Activated naive CD8-positive, alpha-beta T cell treated with anti-CD3 and anti-CD28 coated beads for 36 hours (primary cell): ENCODE results near the gene RNU7-1. TPM values are rescaled to one million over a fixed set of nuclear protein-coding genes. Genes with fewer than 3 reads are reported as not detected.
A peak's percentile ranks its signal among the peaks of the same experiment; 100 is the strongest.

ENCODE experiments used
- DNase-seq: peaks from one replicate; pipeline ENCODE4 v3.0.0; 2021
- H3K27ac Mint-ChIP-seq: one replicate; pipeline ENCODE4 v1.8.0; 2022; ENCODE audit warnings: mild to moderate bottlenecking, moderate library complexity, mixed read lengths
- H3K27me3 Mint-ChIP-seq: one replicate; pipeline ENCODE4 v1.8.0; 2022; ENCODE audit warnings: mild to moderate bottlenecking, mixed read lengths
- H3K36me3 Mint-ChIP-seq: one replicate; pipeline ENCODE4 v1.8.0; 2021; ENCODE audit warnings: mild to moderate bottlenecking, mixed read lengths
- H3K4me1 Mint-ChIP-seq: one replicate; pipeline ENCODE4 v1.8.0; 2021; ENCODE audit warnings: mixed read lengths
- H3K4me3 Mint-ChIP-seq: one replicate; pipeline ENCODE4 v1.8.0; 2022; ENCODE audit warnings: mild to moderate bottlenecking, moderate library complexity, mixed read lengths
- H3K9me3 Mint-ChIP-seq: one replicate; pipeline ENCODE4 v1.8.0; 2022; ENCODE audit warnings: mixed read lengths
- total RNA-seq, 2 experiments: library from RNA; stranded (reverse); gene quantifications; one replicate each; pipeline ENCODE4 v1.2.3, GENCODE V29; 2021

The RNU7-1 gene
- total RNA-seq, 2 experiments from 2014 or later = not detected

DNA sequence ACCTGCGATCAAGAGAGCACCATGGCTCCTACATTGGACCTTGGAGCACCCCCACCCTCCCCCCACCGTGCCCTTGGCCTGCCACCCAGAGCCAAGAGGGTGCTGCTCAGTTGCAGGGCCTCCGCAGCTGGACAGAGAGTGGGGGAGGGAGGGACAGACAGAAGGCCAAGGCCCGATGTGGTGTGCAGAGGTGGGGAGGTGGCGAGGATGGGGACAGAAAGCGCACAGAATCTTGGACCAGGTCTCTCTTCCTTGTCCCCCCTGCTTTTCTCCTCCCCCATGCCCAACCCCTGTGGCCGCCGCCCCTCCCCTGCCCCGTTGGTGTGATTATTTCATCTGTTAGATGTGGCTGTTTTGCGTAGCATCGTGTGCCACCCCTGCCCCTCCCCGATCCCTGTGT is 1.8 kb upstream of the RNU7-1 start:
- no peak overlapping the region for H3K4me3 Mint-ChIP-seq
- peaks cover 25% of the 10 kb centered on the region for H3K36me3 Mint-ChIP-seq
- no peaks in the 10 kb centered on the region for H3K9me3 Mint-ChIP-seq
- no peak overlapping the region for H3K27ac Mint-ChIP-seq
- DNase-seq = no peak
- peaks cover 4% of the 10 kb centered on the region for H3K27me3 Mint-ChIP-seq
- peaks cover 39% of the 10 kb centered on the region for H3K4me1 Mint-ChIP-seq

DNA sequence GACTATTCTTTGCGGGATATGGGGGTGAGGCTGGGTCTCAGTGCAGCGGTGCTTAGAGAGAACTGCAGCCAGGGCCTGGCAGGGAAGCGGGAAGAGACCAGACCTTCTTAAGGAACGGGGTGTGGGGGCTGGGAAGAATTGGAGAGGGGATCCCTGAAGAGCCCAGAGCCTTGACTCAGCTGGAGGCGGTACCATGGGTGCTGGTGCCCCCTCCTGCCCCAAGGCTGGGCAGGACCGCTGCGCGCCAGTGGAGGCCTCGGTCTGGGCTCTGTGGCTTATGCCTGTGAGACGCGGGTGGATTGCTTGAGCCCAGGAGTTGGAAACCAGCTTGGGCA is 1.3 kb upstream of the RNU7-1 start:
- H3K27ac Mint-ChIP-seq = peak overlapping the region; percentile 93

DNA sequence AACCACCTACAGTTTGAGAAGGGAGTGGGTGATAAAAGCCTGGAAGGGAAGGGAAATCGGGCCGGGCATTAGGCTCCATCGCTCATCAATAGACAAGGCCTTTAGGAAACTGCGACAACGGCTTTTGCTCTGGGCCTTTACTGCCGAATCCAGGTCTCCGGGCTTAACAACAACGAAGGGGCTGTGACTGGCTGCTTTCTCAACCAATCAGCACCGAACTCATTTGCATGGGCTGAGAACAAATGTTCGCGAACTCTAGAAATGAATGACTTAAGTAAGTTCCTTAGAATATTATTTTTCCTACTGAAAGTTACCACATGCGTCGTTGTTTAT is 261 bp upstream of the RNU7-1 start:
- Mint-ChIP-seq H3K27me3 (peaks cover 4% of the 10 kb centered on the region), H3K27ac (peak overlapping the region; percentile 93), H3K36me3 (peaks cover 20% of the 10 kb centered on the region), H3K4me1 (peaks cover 50% of the 10 kb centered on the region), H3K4me3 (peak overlapping the region; percentile 84), H3K9me3 (no peaks in the 10 kb centered on the region)
- DNase-seq = peak; percentile 75

More for the DNA sequence above, 1.3 kb upstream of the RNU7-1 start:
- Mint-ChIP-seq H3K27me3 (peaks cover 4% of the 10 kb centered on the region), H3K9me3 (no peaks in the 10 kb centered on the region), H3K4me3 (no peak overlapping the region), H3K36me3 (peaks cover 22% of the 10 kb centered on the region), H3K4me1 (peaks cover 41% of the 10 kb centered on the region)
- DNase-seq = no peak

DNA sequence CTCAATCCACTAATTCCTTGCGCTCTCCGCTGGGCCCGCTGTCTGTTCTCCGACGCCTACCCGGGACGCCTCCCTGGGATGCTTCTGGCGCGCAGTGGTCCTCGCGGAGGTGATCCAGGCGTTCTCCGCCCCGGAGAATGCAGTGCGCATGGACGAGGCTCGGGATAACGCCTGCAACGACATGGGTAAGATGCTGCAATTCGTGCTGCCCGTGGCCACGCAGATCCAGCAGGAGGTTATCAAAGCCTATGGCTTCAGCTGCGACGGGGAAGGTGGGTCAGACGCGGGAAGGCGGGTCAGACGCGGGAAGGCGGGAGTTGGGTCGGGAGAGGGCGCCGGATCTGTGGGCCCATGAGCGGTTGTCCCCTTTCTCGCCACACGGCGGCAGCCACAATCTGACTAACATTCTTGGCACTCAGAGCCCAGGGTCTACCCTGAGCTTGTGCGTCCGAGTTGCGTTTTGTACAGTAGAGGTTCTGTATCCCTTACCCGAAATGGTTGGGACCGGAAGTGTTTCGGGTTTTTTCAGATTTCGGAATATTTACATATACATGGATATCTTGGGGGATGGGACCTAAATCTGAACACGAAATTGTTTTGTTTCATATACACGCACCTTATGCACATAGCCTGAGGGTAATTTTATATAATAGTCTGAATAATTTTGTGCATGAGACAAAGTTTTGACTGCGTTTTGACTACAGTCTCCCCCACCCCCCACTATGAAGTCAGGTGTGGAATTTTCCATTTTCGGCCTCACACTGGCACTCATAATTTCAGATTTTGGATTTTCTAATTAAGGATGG is 968 bp downstream of the RNU7-1 start:
- no peaks in the 10 kb centered on the region for H3K9me3 Mint-ChIP-seq
- peak; percentile 90 for DNase-seq
- H3K4me1 Mint-ChIP-seq = peaks cover 54% of the 10 kb centered on the region
- H3K36me3 Mint-ChIP-seq = peaks cover 15% of the 10 kb centered on the region
- H3K27me3 Mint-ChIP-seq = peaks cover 4% of the 10 kb centered on the region
- peak overlapping the region; percentile 93 for H3K27ac Mint-ChIP-seq
- peak overlapping the region; percentile 84 for H3K4me3 Mint-ChIP-seq

DNA sequence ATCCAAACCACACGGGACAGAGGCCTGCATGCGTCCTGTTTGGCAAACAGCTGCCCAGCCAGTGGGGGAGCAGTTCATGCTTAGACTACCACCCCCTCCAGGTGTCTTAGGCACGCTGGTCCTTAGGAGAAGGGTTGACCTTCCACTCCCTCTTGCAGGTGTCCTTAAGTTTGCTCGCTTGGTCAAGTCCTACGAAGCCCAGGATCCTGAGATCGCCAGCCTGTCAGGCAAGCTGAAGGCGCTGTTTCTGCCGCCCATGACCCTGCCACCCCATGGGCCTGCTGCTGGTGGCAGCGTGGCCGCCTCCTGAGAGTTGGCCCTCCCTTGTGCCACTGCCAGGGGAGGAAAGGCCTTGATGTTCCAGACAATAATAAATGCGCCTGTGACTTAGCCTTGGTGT is 2.0 kb downstream of the RNU7-1 start:
- H3K27me3 Mint-ChIP-seq = peaks cover 4% of the 10 kb centered on the region
- peak overlapping the region; percentile 93 for H3K27ac Mint-ChIP-seq
- DNase-seq = no peak
- H3K4me1 Mint-ChIP-seq = peaks cover 63% of the 10 kb centered on the region
- H3K9me3 Mint-ChIP-seq = no peaks in the 10 kb centered on the region
- peak overlapping the region; percentile 84 for H3K4me3 Mint-ChIP-seq
- peaks cover 14% of the 10 kb centered on the region for H3K36me3 Mint-ChIP-seq

DNA sequence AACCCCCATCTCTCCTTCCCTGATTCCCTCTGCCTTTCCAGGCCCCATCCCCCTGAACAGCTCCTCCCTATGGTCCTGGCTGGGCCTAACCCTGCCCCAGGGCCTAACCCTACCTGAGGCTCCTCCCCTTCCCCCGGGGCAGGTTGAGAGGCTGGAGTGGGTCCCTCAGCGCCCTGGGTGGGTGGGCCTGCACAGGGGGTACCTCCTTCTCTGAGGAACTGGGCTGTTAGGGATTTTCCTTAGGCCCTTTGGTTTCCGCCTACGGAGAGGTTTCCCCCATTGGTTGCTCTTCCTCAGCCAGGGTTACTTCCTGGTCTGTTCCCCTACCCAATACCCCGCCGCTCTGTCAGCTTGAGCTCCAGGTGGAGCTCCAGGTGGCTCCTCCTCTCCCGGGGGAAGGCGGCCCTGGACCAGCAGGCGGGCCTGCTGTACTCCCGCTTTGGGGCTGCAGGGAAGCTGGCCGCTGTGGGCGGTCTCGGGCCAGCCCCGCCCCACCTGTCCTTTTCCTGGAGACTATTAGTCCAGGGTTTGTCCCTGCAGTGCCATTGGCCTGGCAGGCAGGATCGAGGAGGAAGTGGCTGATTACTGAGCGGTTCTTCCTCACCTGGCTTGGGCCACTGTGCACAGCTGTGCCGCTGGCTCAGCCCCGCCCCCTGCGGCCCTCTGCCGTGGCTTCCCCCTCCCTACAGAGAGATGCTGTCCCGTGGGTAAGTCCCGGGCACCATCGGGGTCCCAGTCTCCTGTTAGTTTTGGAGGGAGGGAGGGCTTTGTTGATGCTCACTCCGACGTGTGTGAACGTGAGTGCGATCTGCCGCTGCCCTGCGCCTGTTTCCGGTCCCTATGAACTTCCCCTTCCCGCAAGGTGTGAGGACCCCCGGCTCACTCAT is 2.7 kb downstream of the RNU7-1 start:
- H3K4me1 Mint-ChIP-seq = peaks cover 65% of the 10 kb centered on the region
- H3K27ac Mint-ChIP-seq = peak overlapping the region; percentile 93
- DNase-seq = peak; percentile 80
- peak overlapping the region; percentile 84 for H3K4me3 Mint-ChIP-seq
- H3K9me3 Mint-ChIP-seq = no peaks in the 10 kb centered on the region
- H3K27me3 Mint-ChIP-seq = peaks cover 4% of the 10 kb centered on the region
- H3K36me3 Mint-ChIP-seq = peaks cover 14% of the 10 kb centered on the region

DNA sequence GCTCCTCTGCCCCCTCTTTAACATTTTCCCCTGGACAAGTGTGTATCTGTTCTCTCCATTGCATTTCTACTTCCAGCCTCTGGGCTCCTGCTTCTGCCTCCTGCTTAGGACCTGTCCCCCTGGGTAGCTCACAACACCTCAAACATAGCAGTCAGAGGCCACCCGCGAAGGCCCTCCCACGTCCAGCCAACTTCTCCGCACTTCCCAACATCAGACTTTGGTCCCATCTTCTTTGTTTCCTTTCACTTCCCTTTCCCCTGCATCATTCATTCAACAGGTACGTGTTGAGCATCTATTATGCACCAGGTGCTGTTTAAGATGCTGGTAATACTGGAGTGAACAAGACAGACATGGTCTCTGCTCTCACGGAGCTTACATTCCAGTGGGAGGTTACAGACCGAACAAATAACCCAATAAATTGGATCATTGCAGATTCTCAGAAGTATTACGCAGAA is 3.3 kb downstream of the RNU7-1 start:
- H3K36me3 Mint-ChIP-seq = peaks cover 18% of the 10 kb centered on the region
- peaks cover 4% of the 10 kb centered on the region for H3K27me3 Mint-ChIP-seq
- H3K4me1 Mint-ChIP-seq = peaks cover 65% of the 10 kb centered on the region
- H3K9me3 Mint-ChIP-seq = no peaks in the 10 kb centered on the region
- no peak for DNase-seq
- H3K27ac Mint-ChIP-seq = peak overlapping the region; percentile 93
- H3K4me3 Mint-ChIP-seq = peak overlapping the region; percentile 84

DNA sequence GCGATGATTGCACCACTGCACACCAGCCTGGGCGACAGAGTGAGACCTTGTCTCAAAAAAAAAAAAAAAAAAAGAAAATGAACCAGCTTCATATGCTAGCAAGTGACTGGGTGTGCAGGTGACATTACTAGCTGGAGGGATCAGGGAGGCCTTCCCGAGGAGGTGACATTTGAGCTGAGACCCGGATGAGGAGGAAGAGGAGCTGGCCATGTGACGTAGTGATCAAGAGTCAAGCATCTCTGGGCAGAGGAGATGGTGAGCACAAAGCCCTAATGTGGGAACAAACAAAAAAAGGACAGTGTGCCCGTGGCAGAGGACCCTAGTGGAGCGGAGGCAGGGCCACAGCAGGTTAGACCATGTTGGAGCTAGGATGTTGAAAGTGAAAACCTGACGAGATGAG is 4.0 kb downstream of the RNU7-1 start:
- no peak for DNase-seq
- Mint-ChIP-seq H3K4me3 (peak overlapping the region; percentile 84), H3K27me3 (peaks cover 4% of the 10 kb centered on the region), H3K4me1 (peaks cover 59% of the 10 kb centered on the region), H3K27ac (peak overlapping the region; percentile 93), H3K9me3 (no peaks in the 10 kb centered on the region), H3K36me3 (peaks cover 22% of the 10 kb centered on the region)

DNA sequence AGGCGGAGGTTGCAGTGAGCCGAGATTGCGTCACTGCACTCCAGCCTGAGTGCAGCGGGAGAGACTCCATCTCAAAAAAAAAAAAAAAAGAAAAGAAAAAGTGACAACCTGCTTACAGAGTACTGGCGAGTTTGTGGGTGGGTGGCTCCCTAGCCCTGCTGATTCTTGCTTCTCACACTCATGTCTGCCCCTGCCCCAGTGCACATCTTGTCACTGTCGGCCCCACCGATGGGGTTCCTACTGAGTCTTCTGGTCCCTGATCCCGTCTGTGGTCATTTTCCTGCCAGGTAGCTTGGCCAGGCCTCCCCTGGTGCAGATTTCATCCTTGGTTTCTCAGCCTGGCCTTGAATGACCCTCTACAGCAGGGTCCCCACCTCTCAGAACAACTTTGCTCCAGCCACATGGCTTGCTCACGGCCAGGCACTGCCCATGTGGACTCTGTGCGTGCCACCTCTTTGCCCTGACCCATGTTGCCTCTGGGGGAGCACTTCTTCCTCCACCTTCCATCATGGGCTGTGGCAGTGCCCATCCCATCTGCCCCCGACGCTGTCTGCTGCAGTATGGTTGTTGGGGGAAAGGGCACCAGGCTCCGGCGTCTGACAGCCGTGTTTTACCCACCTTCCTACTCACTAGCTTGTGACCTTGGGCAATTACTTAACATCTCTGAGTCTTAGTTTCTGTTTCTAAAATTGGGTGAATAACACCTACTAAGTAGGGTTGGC is 5.4 kb downstream of the RNU7-1 start:
- no peaks in the 10 kb centered on the region for H3K9me3 Mint-ChIP-seq
- peaks cover 36% of the 10 kb centered on the region for H3K36me3 Mint-ChIP-seq
- peaks cover 61% of the 10 kb centered on the region for H3K4me1 Mint-ChIP-seq
- peak overlapping the region; percentile 100 for H3K4me3 Mint-ChIP-seq
- no peak for DNase-seq
- peak overlapping the region; percentile 93 for H3K27ac Mint-ChIP-seq
- H3K27me3 Mint-ChIP-seq = peaks cover 5% of the 10 kb centered on the region

DNA sequence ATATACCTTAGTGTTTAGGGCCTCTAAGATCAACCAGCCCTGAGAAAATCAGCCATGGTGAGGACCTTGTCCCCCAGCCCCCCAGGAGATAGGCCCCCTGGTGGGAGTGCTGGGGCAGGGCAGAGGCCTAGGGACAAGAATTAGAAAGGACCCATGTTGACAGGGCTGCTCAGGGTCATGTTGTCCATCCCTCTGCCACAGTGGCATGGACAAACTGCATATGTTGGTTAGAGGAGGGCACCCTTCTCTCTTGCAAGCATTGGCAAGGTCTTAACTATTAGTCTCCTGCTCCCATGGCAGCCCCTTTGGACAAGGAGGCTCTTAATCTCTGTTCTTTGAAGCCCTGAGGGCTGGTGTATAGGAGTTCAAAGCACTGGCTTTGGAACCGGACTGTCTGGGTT is 6.8 kb downstream of the RNU7-1 start:
- H3K27ac Mint-ChIP-seq = peak overlapping the region; percentile 93

DNA sequence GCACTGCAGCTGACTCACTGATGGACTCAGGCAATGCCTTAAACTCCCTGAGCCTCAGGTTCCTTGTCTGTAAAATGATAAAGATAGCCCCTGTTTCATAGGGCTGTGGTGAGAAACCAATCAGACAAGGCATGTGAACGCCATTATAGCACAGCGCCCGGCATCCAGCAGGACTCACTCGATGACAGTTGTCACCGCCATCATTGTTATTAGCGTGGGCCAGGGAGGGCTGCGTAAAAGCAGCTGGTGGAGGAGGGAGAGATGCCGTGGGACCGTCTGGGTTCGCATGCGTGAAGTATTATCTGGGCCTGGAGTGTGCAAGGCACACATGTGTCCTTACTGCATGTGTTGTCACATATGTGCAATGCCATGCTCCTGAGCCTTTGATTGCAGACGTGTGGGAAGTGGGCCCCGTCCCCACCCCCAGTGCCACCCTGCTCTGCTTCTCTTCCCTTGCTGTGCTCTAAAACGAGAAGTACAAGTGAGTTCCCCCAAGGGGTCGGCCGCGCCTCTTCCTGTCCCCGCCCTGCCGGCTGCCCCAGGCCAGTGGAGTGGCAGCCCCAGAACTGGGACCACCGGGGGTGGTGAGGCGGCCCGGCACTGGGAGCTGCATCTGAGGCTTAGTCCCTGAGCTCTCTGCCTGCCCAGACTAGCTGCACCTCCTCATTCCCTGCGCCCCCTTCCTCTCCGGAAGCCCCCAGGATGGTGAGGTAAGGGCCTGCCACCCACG is 7.4 kb downstream of the RNU7-1 start, which contains the start of gene PTPN6:
PTPN6 (plus strand) TSS at position 546 of the 730 bp plus-strand sequence; CDS start at position 703, 157 bp downstream.
- H3K27me3 Mint-ChIP-seq = peaks cover 4% of the 10 kb centered on the region
- peak within 1 kb of the TSS; percentile 93 for H3K27ac Mint-ChIP-seq
- H3K9me3 Mint-ChIP-seq = no peaks in the 10 kb centered on the region
- H3K4me3 Mint-ChIP-seq = peak within 1 kb of the TSS; percentile 100
- H3K36me3 Mint-ChIP-seq = peaks cover 46% of the 10 kb centered on the region
- DNase-seq = peak; percentile 79
- peaks cover 66% of the 10 kb centered on the region for H3K4me1 Mint-ChIP-seq

More for the DNA sequence above, 6.8 kb downstream of the RNU7-1 start:
- no peak for DNase-seq
- peaks cover 66% of the 10 kb centered on the region for H3K4me1 Mint-ChIP-seq
- H3K4me3 Mint-ChIP-seq = peak overlapping the region; percentile 100
- H3K36me3 Mint-ChIP-seq = peaks cover 46% of the 10 kb centered on the region
- no peaks in the 10 kb centered on the region for H3K9me3 Mint-ChIP-seq
- H3K27me3 Mint-ChIP-seq = peaks cover 4% of the 10 kb centered on the region

DNA sequence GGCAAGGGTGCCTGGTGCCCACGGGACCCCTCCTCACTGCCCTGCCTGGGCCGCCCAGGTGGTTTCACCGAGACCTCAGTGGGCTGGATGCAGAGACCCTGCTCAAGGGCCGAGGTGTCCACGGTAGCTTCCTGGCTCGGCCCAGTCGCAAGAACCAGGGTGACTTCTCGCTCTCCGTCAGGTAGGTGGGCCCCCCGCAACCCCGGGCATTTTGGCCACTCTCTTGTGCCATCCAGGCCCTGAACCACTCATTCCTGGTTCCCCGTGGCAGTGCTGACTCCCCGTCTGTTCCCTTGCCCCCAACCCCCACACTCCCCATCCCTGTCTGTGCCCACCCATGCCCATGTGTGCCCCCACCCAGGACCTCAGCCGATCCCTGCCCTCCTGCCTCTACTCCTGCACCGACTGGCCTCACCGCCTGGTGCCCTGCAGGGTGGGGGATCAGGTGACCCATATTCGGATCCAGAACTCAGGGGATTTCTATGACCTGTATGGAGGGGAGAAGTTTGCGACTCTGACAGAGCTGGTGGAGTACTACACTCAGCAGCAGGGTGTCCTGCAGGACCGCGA is 8.0 kb downstream of the RNU7-1 start:
- H3K27ac Mint-ChIP-seq = peak overlapping the region; percentile 93
- H3K36me3 Mint-ChIP-seq = peaks cover 51% of the 10 kb centered on the region
- peaks cover 70% of the 10 kb centered on the region for H3K4me1 Mint-ChIP-seq
- no peak for DNase-seq
- H3K9me3 Mint-ChIP-seq = no peaks in the 10 kb centered on the region
- H3K4me3 Mint-ChIP-seq = peak overlapping the region; percentile 100
- H3K27me3 Mint-ChIP-seq = peaks cover 4% of the 10 kb centered on the region

DNA sequence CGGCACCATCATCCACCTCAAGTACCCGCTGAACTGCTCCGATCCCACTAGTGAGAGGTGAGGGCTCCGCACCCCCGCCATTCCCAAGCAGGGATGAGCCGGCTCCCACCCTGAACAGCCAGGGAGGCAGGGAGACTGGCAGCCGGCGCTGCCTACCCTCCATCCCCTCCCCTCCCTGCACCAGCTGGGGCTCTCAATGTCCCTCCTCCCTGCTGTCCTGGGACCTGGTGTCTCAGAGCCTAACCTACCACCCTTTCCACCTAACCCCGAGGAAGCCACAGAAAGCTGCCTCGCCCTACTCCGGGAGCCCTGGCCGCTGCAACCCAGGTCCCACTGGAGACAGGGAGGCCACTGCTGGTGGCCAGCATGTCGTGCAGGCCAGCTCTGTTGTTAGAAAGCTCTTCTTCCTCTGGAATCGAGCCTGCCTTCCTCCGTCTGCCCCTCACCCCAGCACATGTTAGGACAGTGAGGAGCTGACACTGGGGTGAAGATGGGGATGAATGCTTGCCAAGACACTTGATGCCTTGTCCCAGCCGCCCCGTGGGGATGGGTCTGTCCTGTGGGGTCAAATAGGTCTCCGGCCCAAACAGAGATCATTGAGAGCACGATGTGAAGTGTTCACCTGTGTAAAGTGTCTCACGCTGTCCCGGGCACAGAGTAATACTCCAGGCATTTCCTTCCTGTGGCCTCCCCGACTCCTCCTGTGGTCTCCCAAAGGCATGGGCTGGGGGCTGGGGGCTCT is 8.7 kb downstream of the RNU7-1 start:
- H3K27me3 Mint-ChIP-seq = peaks cover 4% of the 10 kb centered on the region
- H3K4me3 Mint-ChIP-seq = peak overlapping the region; percentile 100
- H3K4me1 Mint-ChIP-seq = peaks cover 71% of the 10 kb centered on the region
- H3K9me3 Mint-ChIP-seq = no peaks in the 10 kb centered on the region
- H3K36me3 Mint-ChIP-seq = peaks cover 58% of the 10 kb centered on the region
- no peak for DNase-seq
- H3K27ac Mint-ChIP-seq = peak overlapping the region; percentile 93
